Thoracic aorta endothelial cell (primary cell): Measurements from ENCODE around the gene IQCM. TPM values are rescaled to one million over a fixed set of nuclear protein-coding genes. Genes with fewer than 3 reads are reported as not detected.

ENCODE experiments used
- total RNA-seq: library from RNA; depleted of rRNA; stranded (reverse); fragments of >200 nt; gene quantifications from 2 replicates; pipeline ENCODE4 v1.2.3, GENCODE V29; 2012

IQCM gene, protein sequence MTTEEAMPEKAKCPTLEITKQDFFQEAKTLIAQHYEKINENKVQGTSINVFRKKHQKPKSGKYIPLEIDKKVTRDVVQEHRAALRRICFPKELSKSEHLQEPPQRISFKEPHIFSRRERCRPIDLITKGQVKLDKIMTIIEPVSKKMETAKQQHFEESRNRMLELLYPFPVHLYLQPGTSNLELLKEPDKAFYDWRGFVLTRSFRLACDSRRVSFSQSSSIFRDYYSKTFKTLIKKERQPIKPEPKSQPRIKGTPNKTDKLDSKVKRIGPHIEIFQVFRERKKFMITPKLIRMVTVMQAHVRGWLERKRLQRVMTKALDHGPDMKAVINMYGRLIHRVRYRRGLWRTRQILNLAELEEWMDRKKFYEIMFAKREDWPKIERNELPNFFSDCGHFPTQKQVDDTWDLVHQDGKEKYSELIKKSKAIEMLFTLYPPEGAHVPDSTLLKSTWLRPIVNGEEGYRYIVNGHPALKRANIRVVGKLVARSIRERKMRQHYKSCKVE
- not detected in 2 replicates for total RNA-seq

DNA sequence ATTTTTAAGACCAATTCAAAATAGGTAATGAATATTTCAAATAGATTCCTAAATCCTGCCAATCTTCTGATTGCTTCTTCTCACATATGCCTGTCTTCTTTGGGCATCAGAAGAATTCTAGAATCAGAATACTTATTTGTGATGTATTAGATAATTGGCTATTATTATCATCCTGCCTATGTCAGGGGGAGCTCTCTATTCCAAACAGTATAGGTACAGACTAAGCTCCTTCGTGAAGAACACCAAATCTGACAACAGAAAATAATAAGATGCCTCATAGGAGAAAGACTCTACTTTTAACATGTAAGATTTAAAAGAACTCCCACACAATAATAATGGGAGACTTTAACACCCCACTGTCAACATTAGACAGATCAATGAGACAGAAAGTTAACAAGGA is at the start of gene IQCM:
TSS of gene IQCM (minus strand) at position 101 of the 400 bp plus-strand sequence. CDS start 73,152 bp downstream, outside the sequence.

